IMR-90 (cell line): Measurements from ENCODE around the gene ALK. TPM values are rescaled to one million over a fixed set of nuclear protein-coding genes. Genes with fewer than 3 reads are reported as not detected.

ENCODE experiments used
- ATAC-seq: fragments of 200-7000 bp; cut with Tn5 transposase; 2 replicates; pipeline ENCODE4 v1.9.1; 2020; ENCODE audit warnings: low read depth, mild to moderate bottlenecking, moderate library complexity
- BruUV-seq: library from RNA; stranded (reverse); fragments of 400-500 nt; replicated peaks from 2 replicates; lab custom pipeline; 2021; lab: Mats Ljungman, UMichigan
- CTCF ChIA-PET: fragments of 300-600 bp; formaldehyde crosslinking; extraction: SDS; loops from one replicate; lab custom pipeline; 2021; ENCODE audit warnings: antibody characterized with exemption; lab: Yijun Ruan, JAX
- POLR2A ChIA-PET: fragments of 300-600 bp; sonication (Branson Sonifier 250); formaldehyde crosslinking; loops from one replicate; lab custom pipeline; 2022; ENCODE audit warnings: antibody characterized with exemption; ENCODE audit not compliant: unreplicated experiment; lab: Charles Lee
- DNase-seq: peaks from one replicate; pipeline ENCODE4 v3.0.0; 2013
- H2AFZ ChIP-seq: replicated peaks from 2 replicates; pipeline ENCODE3; 2013; ENCODE audit warnings: low read length, mild to moderate bottlenecking; ENCODE audit not compliant: poor library complexity
- H2AK5ac ChIP-seq: 2 replicates; pipeline ENCODE4 v1.6.1; 2013; ENCODE audit warnings: low read depth, low read length, inconsistent platforms
- H2AK9ac ChIP-seq: replicated peaks from 2 replicates; pipeline ENCODE3; 2013; ENCODE audit warnings: mild to moderate bottlenecking, low read depth, low read length, moderate library complexity; ENCODE audit not compliant: poor library complexity
- H2BK120ac ChIP-seq: 2 replicates; pipeline ENCODE4 v1.6.1; 2013; ENCODE audit warnings: low read depth, low read length, inconsistent platforms
- H2BK15ac ChIP-seq: 3 replicates; pipeline ENCODE4 v1.6.1; 2013; ENCODE audit warnings: low read depth, low read length, inconsistent platforms
- H2BK20ac ChIP-seq: 2 replicates; pipeline ENCODE4 v1.6.1; 2013; ENCODE audit warnings: low read depth, mild to moderate bottlenecking, inconsistent platforms, low read length, moderate library complexity
- H2BK5ac ChIP-seq: 2 replicates; pipeline ENCODE4 v1.6.1; 2013; ENCODE audit warnings: mild to moderate bottlenecking, low read depth, low read length, inconsistent platforms; ENCODE audit not compliant: poor library complexity, severe bottlenecking
- H3K14ac ChIP-seq: replicated peaks from 2 replicates; pipeline ENCODE4 v1.6.1; 2013; ENCODE audit warnings: low read depth, low read length, inconsistent platforms
- H3K18ac ChIP-seq: 2 replicates; pipeline ENCODE4 v1.6.1; 2013; ENCODE audit warnings: low read depth, low read length, control low read depth
- H3K23ac ChIP-seq: 2 replicates; pipeline ENCODE4 v1.6.1; 2013; ENCODE audit warnings: low read depth, low read length, inconsistent platforms
- H3K27ac ChIP-seq: 2 replicates; pipeline ENCODE4 v1.5.1; 2013; ENCODE audit warnings: mild to moderate bottlenecking, control low read depth, low read length; ENCODE audit not compliant: insufficient read depth
- H3K27me3 ChIP-seq: 2 replicates; pipeline ENCODE4 v1.6.1; 2013; ENCODE audit warnings: low read length; ENCODE audit not compliant: control insufficient read depth, insufficient read depth
- H3K36me3 ChIP-seq: 2 replicates; pipeline ENCODE4 v1.6.1; 2013; ENCODE audit warnings: low read length, mixed read lengths; ENCODE audit not compliant: control insufficient read depth, insufficient read depth
- H3K4ac ChIP-seq: 2 replicates; pipeline ENCODE4 v1.6.1; 2013; ENCODE audit warnings: low read depth, low read length, inconsistent platforms
- H3K4me1 ChIP-seq: 2 replicates; pipeline ENCODE4 v1.6.1; 2013; ENCODE audit warnings: low read length, mixed read lengths; ENCODE audit not compliant: control insufficient read depth, insufficient read depth
- H3K4me2 ChIP-seq: 2 replicates; pipeline ENCODE4 v1.6.1; 2013; ENCODE audit warnings: low read depth, mild to moderate bottlenecking, control low read depth, low read length, moderate library complexity
- H3K4me3 ChIP-seq: 2 replicates; pipeline ENCODE4 v1.5.1; 2013; ENCODE audit warnings: low read depth, mild to moderate bottlenecking, control low read depth, low read length, moderate library complexity; ENCODE audit not compliant: insufficient read depth
- H3K56ac ChIP-seq: 2 replicates; pipeline ENCODE4 v1.6.1; 2013; ENCODE audit warnings: low read length, inconsistent platforms; ENCODE audit not compliant: insufficient read depth; ENCODE audit errors: extremely low read depth
- H3K79me1 ChIP-seq, 2 experiments: 2 replicates each; pipeline ENCODE4 v1.6.1; 2013; ENCODE audit warnings: low read length in 2 of 2, inconsistent platforms in 1 of 2, low read depth in 1 of 2
- H3K9ac ChIP-seq: 2 replicates; pipeline ENCODE4 v1.6.1; 2013; ENCODE audit warnings: low read depth, low read length, control low read depth
- H3K9me1 ChIP-seq: 2 replicates; pipeline ENCODE4 v1.6.1; 2013; ENCODE audit warnings: low read length, inconsistent platforms; ENCODE audit not compliant: insufficient read depth
- H3K9me3 ChIP-seq: 2 replicates; pipeline ENCODE4 v1.6.1; 2013; ENCODE audit warnings: low read length; ENCODE audit not compliant: control insufficient read depth, insufficient read depth
- H4K20me1 ChIP-seq: 2 replicates; pipeline ENCODE4 v1.6.1; 2013; ENCODE audit warnings: low read length, inconsistent platforms; ENCODE audit not compliant: insufficient read depth
- H4K5ac ChIP-seq: 2 replicates; pipeline ENCODE4 v1.6.1; 2013; ENCODE audit warnings: mild to moderate bottlenecking, low read depth, low read length, control low read depth
- H4K8ac ChIP-seq, 2 experiments: 2 replicates each; pipeline ENCODE4 v1.6.1; 2013; ENCODE audit warnings: low read depth in 2 of 2, low read length in 2 of 2, control low read depth in 1 of 2, inconsistent platforms in 1 of 2
- H4K91ac ChIP-seq: 2 replicates; pipeline ENCODE4 v1.6.1; 2013; ENCODE audit warnings: low read depth, low read length, inconsistent platforms; ENCODE audit not compliant: insufficient read depth
- CEBPB ChIP-seq: IDR thresholded peaks from 2 replicates; pipeline ENCODE4 v1.6.1; 2012; ENCODE audit warnings: low read depth, low read length, improper control_type of control experiment
- CHD1 ChIP-seq: IDR thresholded peaks from 2 replicates; pipeline ENCODE4 v1.6.1; 2012; ENCODE audit warnings: low read depth, low read length, improper control_type of control experiment
- FOS ChIP-seq: fragments of 150-350 bp; IDR thresholded peaks from 2 replicates; pipeline ENCODE4 v1.6.1; 2016; ENCODE audit warnings: low read depth, low read length
- MAZ ChIP-seq: IDR thresholded peaks from 2 replicates; pipeline ENCODE4 v1.6.1; 2012; ENCODE audit warnings: low read depth, mild to moderate bottlenecking, low read length, improper control_type of control experiment, moderate library complexity, borderline replicate concordance
- MXI1 ChIP-seq: IDR thresholded peaks from 2 replicates; pipeline ENCODE4 v1.6.1; 2012; ENCODE audit warnings: low read depth, mild to moderate bottlenecking, low read length, moderate library complexity, borderline replicate concordance
- POLR2A ChIP-seq: IDR thresholded peaks from 2 replicates; pipeline ENCODE4 v1.6.1; 2012; ENCODE audit warnings: mild to moderate bottlenecking, low read depth, low read length
- RAD21 ChIP-seq: IDR thresholded peaks from 2 replicates; pipeline ENCODE4 v1.6.1; 2012; ENCODE audit warnings: low read length, improper control_type of control experiment
- RCOR1 ChIP-seq: IDR thresholded peaks from 2 replicates; pipeline ENCODE4 v1.6.1; 2012; ENCODE audit warnings: mild to moderate bottlenecking, low read length, improper control_type of control experiment; ENCODE audit not compliant: insufficient replicate concordance
- WGBS, 2 experiments: methylation state at CpG; one replicate each; pipeline versions ENCODE4 v1.1.5 to v1.1.7; 2013; ENCODE audit warnings: missing lambda C conversion rate in 2 of 2; ENCODE audit not compliant: insufficient read length in 1 of 2; ENCODE audit errors: extremely low coverage in 2 of 2; 5-methylcytosine and 5-hydroxymethylcytosine counted together
- dilution Hi-C: fragments of 300-500 bp; cut with HindIII; formaldehyde crosslinking; loops from one replicate; pipeline ENCODE4 v1.14.3; 2018; ENCODE audit warnings: low sequenced_read_pairs; ENCODE audit not compliant: unreplicated experiment
- in situ Hi-C: fragments of 300-500 bp; cut with MboI; formaldehyde crosslinking; loops from 3 replicates; pipeline ENCODE4 v1.14.3; 2019; ENCODE audit warnings: low sequenced_read_pairs, inconsistent platforms, mixed read lengths
- intact Hi-C: fragments of 100-400 bp; cut with micrococcal nuclease; formaldehyde crosslinking; loops from 2 replicates; pipeline ENCODE4 v1.10.0; 2022
- polyA plus RNA-seq, 3 experiments: library from polyadenylated mRNA; depleted of rRNA; stranded (reverse); fragments of >200 nt; gene quantifications; 2 replicates each; pipeline ENCODE4 v1.2.3, GENCODE V29; 2012; ENCODE audit warnings: low replicate concordance in 1 of 3
- total RNA-seq: library from RNA; depleted of rRNA; stranded (reverse); fragments of >200 nt; gene quantifications from 2 replicates; pipeline ENCODE4 v1.2.3, GENCODE V29; 2012

ALK gene
- total and polyA plus RNA-seq, 2 of the 4 experiments (the other 2 are of a cell fraction), result not detected

DNA sequence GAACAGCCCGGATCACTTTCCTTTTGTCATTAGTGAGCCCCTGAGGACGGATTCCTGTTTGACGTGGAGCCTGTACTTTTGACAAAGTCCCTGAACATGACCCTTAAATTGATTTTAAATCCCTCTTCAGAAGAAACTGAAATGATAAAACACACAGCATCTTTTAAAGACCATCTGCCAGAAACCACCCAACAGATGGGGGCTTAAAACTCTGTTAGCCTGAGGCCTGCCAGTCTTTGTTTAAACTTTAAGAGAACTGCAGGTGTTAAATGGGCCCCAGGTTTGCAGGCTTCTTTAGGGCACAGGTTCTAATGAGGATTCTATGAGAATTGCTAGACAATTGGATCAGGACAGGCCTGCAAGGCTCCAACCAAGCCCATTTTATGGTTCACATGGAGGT lies 177.9 kb downstream of the ALK start:
- H3K14ac ChIP-seq, result no peak overlapping the region
- dilution Hi-C loops, result no loop called here
- H2AK9ac ChIP-seq, result no peak overlapping the region
- intact Hi-C loops, result no loop called here
- no peak overlapping the region for H3K56ac ChIP-seq
- H3K4ac ChIP-seq, result no peak overlapping the region
- no peaks in the 10 kb centered on the region for H3K9me3 ChIP-seq
- H4K91ac ChIP-seq, result no peak overlapping the region
- H3K18ac ChIP-seq, result no peak overlapping the region
- no peaks in the 10 kb centered on the region for H3K79me1 ChIP-seq
- DNase-seq, result no peak
- no CpG with 5 or more reads among the region's 3 CpGs for WGBS, 2 experiments
- no peak overlapping the region for H3K4me3 ChIP-seq
- H3K23ac ChIP-seq, result no peak overlapping the region
- H3K9me1 ChIP-seq, result no peaks in the 10 kb centered on the region
- ChIA-PET CTCF (no interaction called here), POLR2A (no interaction called here)
- H3K27ac ChIP-seq, result no peak overlapping the region
- TF ChIP-seq RAD21, result no peak
- no peak for TF ChIP-seq POLR2A
- TF ChIP-seq RCOR1, result no peak
- TF ChIP-seq FOS, result no peak
- TF ChIP-seq MXI1, result no peak
- TF ChIP-seq CEBPB, result no peak
- no peak for TF ChIP-seq CHD1
- TF ChIP-seq MAZ, result no peak
- no peak overlapping the region for H2BK15ac ChIP-seq
- H3K27me3 ChIP-seq, result peaks cover 6% of the 10 kb centered on the region; the same call in 1 of the 2 replicates
- no peak overlapping the region for H2BK20ac ChIP-seq
- no peak overlapping the region for H3K4me2 ChIP-seq
- H4K5ac ChIP-seq, result no peak overlapping the region
- H4K20me1 ChIP-seq, result no peaks in the 10 kb centered on the region
- H2BK5ac ChIP-seq, result no peak overlapping the region
- no TSS peak for BruUV-seq
- no peak overlapping the region for H3K9ac ChIP-seq
- H2BK120ac ChIP-seq, result no peak overlapping the region
- H2AFZ ChIP-seq, result no peak overlapping the region
- no peak overlapping the region for H4K8ac ChIP-seq
- H2AK5ac ChIP-seq, result no peak overlapping the region
- in situ Hi-C loops, result no loop called here
- ATAC-seq, result no peak
- no peaks in the 10 kb centered on the region for H3K36me3 ChIP-seq
- H3K4me1 ChIP-seq, result no peaks in the 10 kb centered on the region; the same call in 1 of the 2 replicates
